CD4-positive, alpha-beta memory T cell (primary cell): ENCODE data around the gene DAP. TPM values are rescaled to one million over a fixed set of nuclear protein-coding genes. Genes with fewer than 3 reads are reported as not detected.

Experiments
- CTCF ChIA-PET: fragments of 350-600 bp; sonication (Branson Sonifier 250); formaldehyde crosslinking; loops from one replicate; lab custom pipeline; 2021; ENCODE audit warnings: inconsistent platforms; ENCODE audit not compliant: partially characterized antibody; lab: Charles Lee
- POLR2A ChIA-PET: fragments of 350-600 bp; sonication (Branson Sonifier 250); formaldehyde crosslinking; loops from one replicate; lab custom pipeline; 2021; ENCODE audit not compliant: partially characterized antibody; lab: Charles Lee
- DNase-seq, 5 donors: peaks; one replicate each; pipeline versions ENCODE4 v3.0.0 to v3.0.0-alpha.2; 2020 to 2022; ENCODE audit warnings: mixed read lengths in 1 of 5
- H3K27ac ChIP-seq: one replicate; pipeline ENCODE4 v1.7.0; 2013; ENCODE audit warnings: low read depth, low read length
- H3K27me3 ChIP-seq: 2 replicates; pipeline ENCODE4 v1.7.0; 2013; ENCODE audit warnings: mild to moderate bottlenecking, low read length, moderate library complexity; ENCODE audit not compliant: insufficient read depth
- H3K36me3 ChIP-seq: 2 replicates; pipeline ENCODE4 v1.7.0; 2013; ENCODE audit warnings: mild to moderate bottlenecking, low read length, moderate library complexity; ENCODE audit not compliant: insufficient read depth
- H3K4me1 ChIP-seq: 2 replicates; pipeline ENCODE4 v1.7.0; 2013; ENCODE audit warnings: mild to moderate bottlenecking, low read length, moderate library complexity; ENCODE audit not compliant: insufficient read depth
- H3K4me3 ChIP-seq, 2 donors: one replicate each; pipeline ENCODE4 v1.7.0; 2013; ENCODE audit warnings: low read length in 2 of 2, mild to moderate bottlenecking in 1 of 2
- H3K9me3 ChIP-seq, 2 donors: one replicate each; pipeline ENCODE4 v1.7.0; 2013; ENCODE audit warnings: low read length in 2 of 2, control low read depth in 1 of 2; ENCODE audit not compliant: control insufficient read depth in 1 of 2
- H3K27ac Mint-ChIP-seq, 7 donors: one replicate each; pipeline ENCODE4 v1.8.0; 2020 to 2021; ENCODE audit warnings: mixed read lengths in 7 of 7, mild to moderate bottlenecking in 6 of 7, inconsistent platforms in 3 of 7, moderate library complexity in 3 of 7
- H3K27me3 Mint-ChIP-seq, 2 donors: one replicate each; pipeline ENCODE4 v1.8.0; 2020 to 2021; ENCODE audit warnings: mixed read lengths in 2 of 2
- H3K36me3 Mint-ChIP-seq, 2 donors: one replicate each; pipeline ENCODE4 v1.8.0; 2020 to 2021; ENCODE audit warnings: mixed read lengths in 2 of 2, inconsistent platforms in 1 of 2, mild to moderate bottlenecking in 1 of 2
- H3K4me1 Mint-ChIP-seq, 4 donors: one replicate each; pipeline ENCODE4 v1.8.0; 2020 to 2021; ENCODE audit warnings: mixed read lengths in 4 of 4, mild to moderate bottlenecking in 1 of 4
- H3K4me3 Mint-ChIP-seq, 8 donors: one replicate each; pipeline ENCODE4 v1.8.0; 2020 to 2021; ENCODE audit warnings: mixed read lengths in 8 of 8, mild to moderate bottlenecking in 7 of 8, moderate library complexity in 6 of 8, inconsistent platforms in 3 of 8
- H3K9me3 Mint-ChIP-seq, 8 donors: one replicate each; pipeline ENCODE4 v1.8.0; 2020 to 2021; ENCODE audit warnings: mixed read lengths in 8 of 8, mild to moderate bottlenecking in 5 of 8, inconsistent platforms in 3 of 8, moderate library complexity in 1 of 8
- intact Hi-C: fragments of 100-400 bp; cut with micrococcal nuclease; formaldehyde crosslinking; loops from one replicate; pipeline ENCODE4 v1.15.1; 2023
- polyA plus RNA-seq, 2 donors: library from polyadenylated mRNA; unstranded; fragments of 300-500 nt; fragmentation: Illumina TruSeq; gene quantifications; one replicate each; pipeline ENCODE4 v1.2.3, GENCODE V29; 2021
- total RNA-seq, 2 experiments: library from RNA; stranded (reverse); gene quantifications; one replicate each; pipeline ENCODE4 v1.2.3, GENCODE V29; 2021

DAP gene
- total and polyA plus RNA-seq, 4 experiments from 2014 or later, result 39.0 to 88.1 (median 39.4) TPM

DNA sequence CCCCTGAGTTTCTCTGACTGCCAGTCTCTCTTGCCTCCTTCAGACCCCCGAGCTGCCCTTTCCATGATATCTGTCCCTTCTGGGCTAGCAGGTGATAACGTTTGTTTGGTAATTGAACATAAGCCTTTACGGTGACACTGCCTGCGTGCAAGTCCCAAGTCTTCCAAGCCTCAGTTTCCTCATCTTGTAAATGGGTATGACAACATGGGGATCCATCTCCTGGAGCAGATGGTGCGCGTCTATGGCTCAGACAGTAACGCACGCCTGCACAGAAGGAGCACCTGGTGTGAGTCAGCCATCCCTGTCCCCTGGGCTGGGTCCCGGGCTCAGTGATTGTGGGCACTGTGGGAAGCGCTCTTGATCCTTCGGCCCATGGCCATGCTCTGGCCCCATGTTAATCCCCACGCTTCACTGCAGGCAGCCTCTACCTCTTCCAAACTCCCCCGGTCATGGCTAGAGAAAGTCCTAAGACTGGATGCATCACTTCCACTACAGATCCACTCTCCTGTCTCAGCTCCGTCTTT lies 85.8 kb downstream of the DAP start:
- no peak for DNase-seq
- peaks cover 17% of the 10 kb centered on the region for H3K36me3 ChIP-seq
- Mint-ChIP-seq H3K27me3 (no peaks in the 10 kb centered on the region), H3K4me1 (peaks cover 0 to 1% (median 0%) of the 10 kb centered on the region in 4 donors), H3K4me3 (no peak overlapping the region), H3K27ac (no peak overlapping the region), H3K36me3 (peaks cover 25 to 29% of the 10 kb centered on the region in 2 donors), H3K9me3 (peaks cover 0 to 8% (median 4%) of the 10 kb centered on the region in 8 donors)
- no peaks in the 10 kb centered on the region for H3K4me1 ChIP-seq
- H3K27me3 ChIP-seq, result no peaks in the 10 kb centered on the region
- H3K27ac ChIP-seq, result no peak overlapping the region
- H3K9me3 ChIP-seq, result no peaks in the 10 kb centered on the region
- no peak overlapping the region for H3K4me3 ChIP-seq
- CTCF ChIA-PET, result no interaction called here
- POLR2A ChIA-PET, result no interaction called here
- intact Hi-C loops, result no loop called here

GRCh38 chr5:10674582-10674981 lies 86.5 kb downstream of the DAP start:
- H3K4me3 Mint-ChIP-seq, result no peak overlapping the region
- intact Hi-C loops, result no loop called here
- Histone ChIP-seq H3K4me1 (no peaks in the 10 kb centered on the region), H3K27ac (no peak overlapping the region), H3K36me3 (peaks cover 11% of the 10 kb centered on the region), H3K27me3 (no peaks in the 10 kb centered on the region), H3K9me3 (no peaks in the 10 kb centered on the region), H3K4me3 (no peak overlapping the region)
- H3K36me3 Mint-ChIP-seq, result peaks cover 20 to 23% of the 10 kb centered on the region in 2 donors
- ChIA-PET CTCF (no interaction called here), POLR2A (no interaction called here)
- no peak for DNase-seq
- no peak overlapping the region for H3K27ac Mint-ChIP-seq
- peaks cover 0 to 8% (median 4%) of the 10 kb centered on the region in 8 donors for H3K9me3 Mint-ChIP-seq
- no peaks in the 10 kb centered on the region for H3K27me3 Mint-ChIP-seq
- peaks cover 0 to 1% (median 0%) of the 10 kb centered on the region in 4 donors for H3K4me1 Mint-ChIP-seq

- H3K4me3 ChIP-seq, result no peak overlapping the region
- peaks cover 0 to 1% (median 0%) of the 10 kb centered on the region in 4 donors for H3K4me1 Mint-ChIP-seq
- no peaks in the 10 kb centered on the region for H3K27me3 Mint-ChIP-seq
- H3K36me3 Mint-ChIP-seq, result peaks cover 18% of the 10 kb centered on the region in 2 donors
- POLR2A ChIA-PET, result no interaction called here
- CTCF ChIA-PET, result no interaction called here
- no peak for DNase-seq
- H3K4me3 Mint-ChIP-seq, result no peak overlapping the region
- H3K36me3 ChIP-seq, result peaks cover 6% of the 10 kb centered on the region
- H3K27ac Mint-ChIP-seq, result no peak overlapping the region
- no peaks in the 10 kb centered on the region for H3K27me3 ChIP-seq
- H3K4me1 ChIP-seq, result no peaks in the 10 kb centered on the region
- H3K27ac ChIP-seq, result no peak overlapping the region
- no peaks in the 10 kb centered on the region for H3K9me3 ChIP-seq
- intact Hi-C loops, result no loop called here
- peaks cover 0 to 8% (median 4%) of the 10 kb centered on the region in 8 donors for H3K9me3 Mint-ChIP-seq
These were observed 86.9 kb downstream of the DAP start for GRCh38 chr5:10674096-10674495.

- Mint-ChIP-seq H3K27me3 (no peaks in the 10 kb centered on the region), H3K4me1 (peaks cover 0 to 1% (median 0%) of the 10 kb centered on the region in 4 donors), H3K27ac (no peak overlapping the region), H3K4me3 (no peak overlapping the region), H3K36me3 (peaks cover 13 to 14% of the 10 kb centered on the region in 2 donors), H3K9me3 (peaks cover 0 to 8% (median 4%) of the 10 kb centered on the region in 8 donors)
- POLR2A ChIA-PET, result no interaction called here
- H3K4me1 ChIP-seq, result no peaks in the 10 kb centered on the region
- H3K36me3 ChIP-seq, result no peaks in the 10 kb centered on the region
- H3K27me3 ChIP-seq, result no peaks in the 10 kb centered on the region
- DNase-seq, result no peak
- no peak overlapping the region for H3K27ac ChIP-seq
- intact Hi-C loops, result no loop called here
- no peaks in the 10 kb centered on the region for H3K9me3 ChIP-seq
- CTCF ChIA-PET, result no interaction called here
- H3K4me3 ChIP-seq, result no peak overlapping the region
These were observed 87.6 kb downstream of the DAP start for GRCh38 chr5:10673407-10673806.

- no peaks in the 10 kb centered on the region for H3K27me3 ChIP-seq
- peaks cover 0 to under 1% (median 0%) of the 10 kb centered on the region in 4 donors for H3K4me1 Mint-ChIP-seq
- no peak overlapping the region for H3K27ac ChIP-seq
- H3K9me3 ChIP-seq, result no peaks in the 10 kb centered on the region
- H3K9me3 Mint-ChIP-seq, result peaks cover 0 to 8% (median 4%) of the 10 kb centered on the region in 8 donors
- H3K27ac Mint-ChIP-seq, result no peak overlapping the region
- intact Hi-C loops, result no loop called here
- CTCF ChIA-PET, result no interaction called here
- H3K27me3 Mint-ChIP-seq, result no peaks in the 10 kb centered on the region
- peaks cover 9 to 11% of the 10 kb centered on the region in 2 donors for H3K36me3 Mint-ChIP-seq
- POLR2A ChIA-PET, result no interaction called here
- no peaks in the 10 kb centered on the region for H3K4me1 ChIP-seq
- no peak for DNase-seq
- no peak overlapping the region for H3K4me3 ChIP-seq
- no peaks in the 10 kb centered on the region for H3K36me3 ChIP-seq
- no peak overlapping the region for H3K4me3 Mint-ChIP-seq
These were observed 88.0 kb downstream of the DAP start for GRCh38 chr5:10673017-10673389.

DNA sequence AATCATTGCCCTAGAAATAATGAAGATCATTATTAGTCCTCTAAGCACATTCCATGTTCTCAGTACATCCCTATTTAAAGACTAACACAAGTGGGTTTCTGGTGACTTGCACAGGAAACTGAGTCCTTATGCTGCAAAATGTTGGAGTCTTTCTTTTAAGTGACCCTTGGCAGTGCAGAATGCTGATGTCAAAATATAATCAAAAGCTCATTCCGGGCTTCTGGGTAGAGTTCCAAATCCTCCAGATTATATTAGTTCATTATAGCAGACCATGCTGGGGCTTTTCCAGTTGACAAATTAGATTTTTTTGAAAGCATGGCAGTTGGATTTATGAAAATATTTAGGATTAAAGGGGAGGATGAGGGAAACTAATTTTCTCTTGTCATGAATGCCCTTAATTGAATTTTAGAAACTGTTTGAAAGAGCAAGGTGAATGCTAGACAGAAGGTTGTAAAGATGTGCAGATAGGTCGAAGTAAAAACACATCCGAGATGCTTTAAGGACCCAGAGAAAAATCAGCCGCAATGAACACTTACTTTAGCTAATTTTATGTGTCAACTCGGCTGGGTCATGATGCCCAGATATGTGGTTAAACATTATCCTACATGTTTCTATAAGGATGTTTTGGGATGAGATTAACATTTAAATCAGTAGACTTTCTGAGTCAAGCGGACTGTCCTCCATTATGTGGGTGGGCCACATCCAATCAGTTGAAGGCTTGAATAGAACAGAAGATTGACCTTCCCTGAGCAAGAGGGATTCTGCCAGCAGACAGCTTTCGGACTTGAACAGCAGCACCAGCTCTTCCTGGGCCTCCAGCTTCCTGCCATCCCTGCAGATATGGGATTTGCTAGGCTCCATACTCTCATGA lies 88.7 kb downstream of the DAP start:
- H3K4me3 Mint-ChIP-seq, result no peak overlapping the region
- no peaks in the 10 kb centered on the region for H3K9me3 ChIP-seq
- no peaks in the 10 kb centered on the region for H3K4me1 Mint-ChIP-seq
- peaks cover 0 to 6% (median 3%) of the 10 kb centered on the region in 8 donors for H3K9me3 Mint-ChIP-seq
- DNase-seq, result no peak
- no peaks in the 10 kb centered on the region for H3K36me3 ChIP-seq
- no peaks in the 10 kb centered on the region for H3K27me3 ChIP-seq
- H3K27me3 Mint-ChIP-seq, result no peaks in the 10 kb centered on the region
- no peak overlapping the region for H3K4me3 ChIP-seq
- H3K27ac Mint-ChIP-seq, result no peak overlapping the region
- H3K36me3 Mint-ChIP-seq, result peaks cover 3 to 5% of the 10 kb centered on the region in 2 donors
- CTCF ChIA-PET, result no interaction called here
- no peak overlapping the region for H3K27ac ChIP-seq
- no peaks in the 10 kb centered on the region for H3K4me1 ChIP-seq
- intact Hi-C loops, result no loop called here
- POLR2A ChIA-PET, result no interaction called here

DNA sequence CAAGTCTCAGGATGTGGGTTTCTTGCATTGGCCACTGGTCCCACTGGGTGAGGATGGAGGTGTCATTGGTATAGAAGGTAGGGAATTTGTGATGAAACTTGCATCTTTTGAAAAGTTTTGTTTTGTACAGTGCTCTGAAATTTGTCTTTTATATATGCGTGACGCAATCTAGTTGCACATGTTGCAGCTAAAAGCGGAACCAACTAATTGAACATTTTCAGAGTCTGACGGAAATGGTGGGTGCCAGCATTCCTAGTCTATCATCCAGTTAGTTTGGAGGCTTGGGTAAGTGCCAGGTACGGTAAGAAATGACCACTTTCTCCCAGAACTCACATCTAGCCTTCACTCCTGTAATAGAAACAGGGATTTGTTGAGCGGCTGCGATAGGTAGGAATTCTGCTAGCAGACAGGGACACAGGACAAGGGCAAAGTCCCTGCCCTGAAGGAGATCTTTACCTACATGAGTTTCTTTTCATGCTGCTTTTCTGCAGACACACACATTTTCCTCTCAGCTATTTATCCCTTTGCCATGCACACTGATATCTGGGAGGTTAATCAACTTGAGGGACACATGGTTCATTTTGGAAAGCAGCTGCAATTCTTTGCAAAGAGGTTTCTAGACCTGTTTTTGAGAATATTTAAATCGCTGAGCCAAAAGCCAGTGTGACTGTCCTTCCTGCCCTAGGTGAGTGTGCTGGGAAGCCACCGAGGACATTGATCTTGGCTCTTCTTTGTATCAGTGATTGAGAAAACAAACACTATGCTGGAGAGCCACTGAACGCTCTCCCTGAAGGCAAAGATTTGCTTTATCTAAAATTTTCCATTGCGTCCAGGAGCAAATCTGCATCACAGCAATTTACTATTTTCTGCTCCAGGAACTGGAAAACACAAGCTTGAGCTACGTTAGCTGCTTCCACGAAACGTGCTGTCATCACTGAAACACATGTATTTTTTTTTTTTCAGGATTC lies 89.7 kb downstream of the DAP start:
- no peaks in the 10 kb centered on the region for H3K27me3 Mint-ChIP-seq

More for the DNA sequence above, 89.7 kb downstream of the DAP start:
- no peaks in the 10 kb centered on the region for H3K27me3 ChIP-seq
- no peaks in the 10 kb centered on the region for H3K9me3 ChIP-seq
- no peak for DNase-seq
- no peaks in the 10 kb centered on the region for H3K4me1 Mint-ChIP-seq
- H3K27ac ChIP-seq, result no peak overlapping the region
- H3K4me3 Mint-ChIP-seq, result no peak overlapping the region
- no peak overlapping the region for H3K4me3 ChIP-seq
- H3K36me3 ChIP-seq, result no peaks in the 10 kb centered on the region
- ChIA-PET CTCF (interaction anchor here (0.5 kb wide), 1 partner anchor 150 kb away, joined by 3 read pairs; no protein-coding TSS in a partner anchor), POLR2A (no interaction called here)
- H3K9me3 Mint-ChIP-seq, result no peaks in the 10 kb centered on the region
- H3K4me1 ChIP-seq, result no peaks in the 10 kb centered on the region
- no peak overlapping the region for H3K27ac Mint-ChIP-seq
- H3K36me3 Mint-ChIP-seq, result no peaks in the 10 kb centered on the region
- intact Hi-C loops, result no loop called here
